ENCODE results near the gene METTL24.

METTL24 gene

DNA sequence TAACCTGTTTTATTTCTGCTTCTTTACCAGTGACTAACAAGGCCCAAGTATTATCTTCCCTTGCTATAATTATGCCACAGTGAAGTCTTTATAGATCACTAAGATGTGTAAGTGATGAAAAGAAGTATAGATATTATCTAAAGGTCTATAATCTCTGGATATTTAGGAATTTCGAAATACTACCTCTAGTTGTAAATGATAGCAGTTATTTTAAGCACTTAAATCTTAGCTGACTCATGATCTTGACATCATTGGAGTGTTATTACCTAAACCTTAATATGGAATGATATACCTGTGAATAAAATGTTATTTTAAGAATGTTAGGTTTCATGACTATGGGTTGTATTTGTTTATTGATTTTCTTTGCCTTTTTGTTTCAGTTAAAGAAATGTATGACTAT is 146.4 kb downstream of the METTL24 start:
- H3K4me3 ChIP-seq (ENCODE audit: low read depth, low read length): no peak overlapping the region
- no peak for DNase-seq (ENCODE audit: low read depth)
- TF ChIP-seq, protein P1, sequence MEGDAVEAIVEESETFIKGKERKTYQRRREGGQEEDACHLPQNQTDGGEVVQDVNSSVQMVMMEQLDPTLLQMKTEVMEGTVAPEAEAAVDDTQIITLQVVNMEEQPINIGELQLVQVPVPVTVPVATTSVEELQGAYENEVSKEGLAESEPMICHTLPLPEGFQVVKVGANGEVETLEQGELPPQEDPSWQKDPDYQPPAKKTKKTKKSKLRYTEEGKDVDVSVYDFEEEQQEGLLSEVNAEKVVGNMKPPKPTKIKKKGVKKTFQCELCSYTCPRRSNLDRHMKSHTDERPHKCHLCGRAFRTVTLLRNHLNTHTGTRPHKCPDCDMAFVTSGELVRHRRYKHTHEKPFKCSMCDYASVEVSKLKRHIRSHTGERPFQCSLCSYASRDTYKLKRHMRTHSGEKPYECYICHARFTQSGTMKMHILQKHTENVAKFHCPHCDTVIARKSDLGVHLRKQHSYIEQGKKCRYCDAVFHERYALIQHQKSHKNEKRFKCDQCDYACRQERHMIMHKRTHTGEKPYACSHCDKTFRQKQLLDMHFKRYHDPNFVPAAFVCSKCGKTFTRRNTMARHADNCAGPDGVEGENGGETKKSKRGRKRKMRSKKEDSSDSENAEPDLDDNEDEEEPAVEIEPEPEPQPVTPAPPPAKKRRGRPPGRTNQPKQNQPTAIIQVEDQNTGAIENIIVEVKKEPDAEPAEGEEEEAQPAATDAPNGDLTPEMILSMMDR (IDR thresholded peaks at IDR 0.05; ENCODE audit: low read depth, low read length, missing control alignments): no peak

DNA sequence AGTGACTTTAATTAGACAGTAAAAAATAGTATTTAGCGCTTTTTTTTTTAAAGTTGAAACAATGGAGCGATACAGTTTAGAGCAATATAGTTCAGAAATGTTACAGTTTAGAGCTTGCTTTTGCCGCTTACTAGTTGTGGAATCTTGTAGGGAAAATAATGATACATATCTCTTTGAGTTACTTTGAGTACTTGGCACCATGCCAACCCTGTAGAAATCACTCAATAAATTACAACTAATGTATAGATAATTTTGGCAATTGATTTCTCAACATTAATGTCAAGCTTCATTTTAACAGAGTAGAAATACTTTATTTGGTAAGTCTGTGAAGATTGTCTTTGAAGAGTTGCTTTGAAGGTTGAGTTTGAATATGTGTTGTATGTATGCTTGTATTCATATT is 150.5 kb downstream of the METTL24 start:
- no peak for DNase-seq (ENCODE audit: low read depth)
- no peak overlapping the region for H3K4me3 ChIP-seq (ENCODE audit: low read depth, low read length)
- TF ChIP-seq, protein P1 (IDR thresholded peaks at IDR 0.05; ENCODE audit: low read depth, low read length, missing control alignments): no peak

DNA sequence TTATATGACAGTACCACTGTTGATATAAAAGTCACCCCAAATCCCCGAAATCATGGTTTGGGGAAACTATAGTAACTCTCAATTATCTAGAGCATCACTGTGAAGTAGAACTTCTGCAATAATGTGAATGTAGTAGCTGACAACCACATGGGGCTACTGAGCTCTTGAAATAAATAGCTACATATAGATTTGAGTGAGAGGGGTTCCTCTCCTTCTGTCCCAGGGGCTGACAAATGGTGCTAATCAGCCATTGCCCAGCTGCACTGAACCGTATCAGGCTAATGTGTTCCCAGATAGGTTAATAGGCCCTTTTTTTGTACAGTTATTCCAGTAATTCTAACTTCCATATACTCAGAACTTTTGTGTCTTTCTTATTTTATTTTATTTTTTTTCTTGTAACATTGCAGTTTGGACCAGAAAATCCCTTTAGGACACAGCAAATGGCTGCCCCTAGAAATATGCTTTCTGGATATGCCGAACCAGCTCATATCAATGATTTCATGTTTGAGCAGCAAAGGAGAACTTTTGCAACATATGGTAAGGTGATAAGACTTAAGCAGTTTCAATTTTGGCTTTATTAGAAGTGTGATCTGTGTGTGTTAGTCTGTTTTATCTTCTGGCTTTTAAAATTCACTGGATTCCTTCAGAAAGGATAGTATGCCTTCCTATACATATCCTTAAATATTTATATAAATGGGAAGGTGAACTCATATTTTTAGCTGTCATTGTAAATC is 156.8 kb downstream of the METTL24 start:
- H3K4me3 ChIP-seq (ENCODE audit: low read depth, low read length): no peak overlapping the region
- DNase-seq (ENCODE audit: low read depth): no peak
- TF ChIP-seq, protein P1 (IDR thresholded peaks at IDR 0.05; ENCODE audit: low read depth, low read length, missing control alignments): no peak

DNA sequence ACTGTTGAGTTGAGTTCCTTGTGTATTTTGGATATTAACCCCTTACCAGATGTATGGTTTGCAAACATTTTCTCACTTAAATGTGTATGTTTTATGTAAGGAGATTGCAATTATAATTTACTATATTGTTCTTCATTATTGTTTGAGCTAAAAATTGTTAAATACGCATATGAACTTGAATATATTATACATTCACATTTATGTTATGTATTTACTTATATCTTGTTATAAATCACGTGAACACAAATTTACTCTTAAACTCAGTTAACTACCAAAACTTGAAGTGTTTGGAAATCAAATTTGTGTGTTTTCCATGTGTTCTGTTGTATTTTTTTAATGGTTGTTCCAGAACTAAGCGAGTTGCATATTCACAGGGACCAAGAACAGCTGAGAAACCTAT is 159.6 kb downstream of the METTL24 start:
- H3K4me3 ChIP-seq (ENCODE audit: low read depth, low read length): no peak overlapping the region
- TF ChIP-seq, protein P1 (IDR thresholded peaks at IDR 0.05; ENCODE audit: low read depth, low read length, missing control alignments): no peak
- no peak for DNase-seq (ENCODE audit: low read depth)

DNA sequence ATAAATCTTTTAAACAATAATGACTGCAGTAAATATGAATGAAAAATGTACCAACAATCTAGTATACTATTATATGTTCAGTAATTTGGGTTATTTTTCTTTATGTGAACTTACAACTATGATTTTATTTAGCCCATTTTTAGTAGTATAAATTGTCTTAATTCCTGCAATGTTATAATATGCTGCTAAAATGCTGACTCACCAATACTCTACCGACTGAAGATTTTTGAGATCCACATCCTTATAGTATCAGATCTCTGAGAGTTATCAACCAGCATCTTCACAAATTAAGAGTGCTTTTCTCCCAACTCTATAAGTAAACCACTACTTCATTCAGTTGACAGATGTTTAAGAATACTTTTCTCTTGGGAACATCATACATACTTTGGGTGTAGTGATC is 161.3 kb downstream of the METTL24 start:
- TF ChIP-seq, protein P1 (IDR thresholded peaks at IDR 0.05; ENCODE audit: low read depth, low read length, missing control alignments): no peak
- no peak for DNase-seq (ENCODE audit: low read depth)
- no peak overlapping the region for H3K4me3 ChIP-seq (ENCODE audit: low read depth, low read length)

DNA sequence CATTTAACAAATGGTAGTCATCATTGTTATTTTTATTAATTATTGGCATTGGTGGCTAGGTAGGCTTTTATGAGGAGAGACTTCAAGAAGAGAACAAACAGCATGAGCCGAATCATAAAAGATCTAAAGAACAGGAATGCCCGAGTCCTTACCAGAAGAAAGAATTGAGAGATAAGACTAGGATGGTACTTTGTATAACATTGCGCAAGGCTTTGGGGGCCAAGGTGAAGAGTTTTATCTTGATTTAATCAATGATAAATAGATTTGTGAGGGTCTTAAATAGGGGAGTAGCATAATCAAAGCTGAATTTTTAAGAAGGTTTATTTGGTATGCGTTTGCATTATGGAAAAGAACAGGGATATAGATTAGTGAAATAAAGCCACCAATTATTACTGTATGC is 162.5 kb downstream of the METTL24 start:
- DNase-seq (ENCODE audit: low read depth): no peak
- TF ChIP-seq, protein P1 (IDR thresholded peaks at IDR 0.05; ENCODE audit: low read depth, low read length, missing control alignments): no peak
- H3K4me3 ChIP-seq (ENCODE audit: low read depth, low read length): no peak overlapping the region

All from GM12864 (cell line).